GM23338 (cell line): Measurements from ENCODE around the gene KIF4A. TPM values are rescaled to one million over a fixed set of nuclear protein-coding genes. Genes with fewer than 3 reads are reported as not detected.
"Not testable (repeated sequence)": the region's sequence is repeated elsewhere in the genome, so short reads cannot be mapped to it uniquely, and the experiment has no call there.

Experiments
- ATAC-seq: fragments of 200-7000 bp; cut with Tn5 transposase; 3 replicates; pipeline ENCODE4 v1.9.1; 2020
- DNase-seq: peaks from one replicate; pipeline ENCODE4 v3.0.0-alpha.2; 2015; ENCODE audit warnings: low spot score
- H2AFZ ChIP-seq: fragments of 200-600 bp; sonication (generic); 2 replicates; pipeline ENCODE4 v1.8.0; 2016; ENCODE audit warnings: antibody characterized with exemption, mild to moderate bottlenecking, moderate library complexity
- H3F3A ChIP-seq: fragments of 200-600 bp; sonication (generic); replicated peaks from 2 replicates; pipeline ENCODE4 v1.8.0; 2017; ENCODE audit warnings: antibody characterized with exemption, mixed run types, low read depth
- H3K27ac ChIP-seq: fragments of 200-600 bp; sonication (generic); 2 replicates; pipeline ENCODE4 v1.6.1; 2016; ENCODE audit warnings: low read depth
- H3K27me3 ChIP-seq: fragments of 200-600 bp; sonication (generic); 2 replicates; pipeline ENCODE4 v1.8.0; 2016; ENCODE audit warnings: mild to moderate bottlenecking, mixed run types, moderate library complexity; ENCODE audit not compliant: insufficient read depth
- H3K36me3 ChIP-seq: fragments of 200-600 bp; sonication (generic); 2 replicates; pipeline ENCODE4 v1.8.0; 2016; ENCODE audit warnings: mild to moderate bottlenecking; ENCODE audit not compliant: insufficient read depth
- H3K4me1 ChIP-seq: fragments of 200-600 bp; sonication (generic); 2 replicates; pipeline ENCODE4 v1.8.0; 2016; ENCODE audit warnings: mild to moderate bottlenecking, moderate library complexity; ENCODE audit not compliant: insufficient read depth
- H3K4me2 ChIP-seq: fragments of 200-600 bp; sonication (generic); 2 replicates; pipeline ENCODE4 v1.7.1; 2017; ENCODE audit warnings: mixed run types
- H3K4me3 ChIP-seq: fragments of 200-600 bp; sonication (generic); 2 replicates; pipeline ENCODE4 v1.6.1; 2016; ENCODE audit warnings: mixed run types
- H3K79me2 ChIP-seq: fragments of 200-600 bp; sonication (generic); replicated peaks from 2 replicates; pipeline ENCODE4 v1.8.0; 2017; ENCODE audit warnings: mild to moderate bottlenecking; ENCODE audit not compliant: insufficient read depth
- H3K9me2 ChIP-seq: fragments of 200-600 bp; sonication (generic); 2 replicates; pipeline ENCODE4 v1.8.0; 2017; ENCODE audit not compliant: insufficient read depth
- H4K20me1 ChIP-seq: fragments of 200-600 bp; sonication (generic); replicated peaks from 2 replicates; pipeline ENCODE4 v1.8.0; 2017; ENCODE audit warnings: mild to moderate bottlenecking; ENCODE audit not compliant: insufficient read depth
- H3K27ac Mint-ChIP-seq: 2 replicates; pipeline ENCODE4 v1.8.0; 2020; ENCODE audit warnings: inconsistent platforms, mild to moderate bottlenecking, moderate library complexity, mixed read lengths
- H3K27me3 Mint-ChIP-seq: 3 replicates; pipeline ENCODE4 v1.8.0; 2022; ENCODE audit warnings: low read depth, mild to moderate bottlenecking, moderate library complexity, mixed read lengths, inconsistent platforms; ENCODE audit not compliant: insufficient read depth, poor library complexity
- H3K36me3 Mint-ChIP-seq: 3 replicates; pipeline ENCODE4 v1.8.0; 2021; ENCODE audit warnings: low read depth, mild to moderate bottlenecking, inconsistent platforms, moderate library complexity, mixed read lengths
- H3K4me1 Mint-ChIP-seq: 3 replicates; pipeline ENCODE4 v1.8.0; 2020; ENCODE audit warnings: mild to moderate bottlenecking, inconsistent platforms, mixed read lengths
- H3K4me3 Mint-ChIP-seq: 3 replicates; pipeline ENCODE4 v1.8.0; 2021; ENCODE audit warnings: moderate library complexity, mild to moderate bottlenecking, inconsistent platforms, mixed read lengths
- H3K9me3 Mint-ChIP-seq: 3 replicates; pipeline ENCODE4 v1.8.0; 2020; ENCODE audit warnings: moderate library complexity, mild to moderate bottlenecking, inconsistent platforms, mixed read lengths
- EZH2phosphoT487 ChIP-seq: fragments of 200-600 bp; sonication (generic); IDR thresholded peaks from one replicate; pipeline ENCODE4 v1.8.1; 2018; ENCODE audit warnings: antibody characterized with exemption; ENCODE audit not compliant: unreplicated experiment
- JUNB ChIP-seq: IDR thresholded peaks from one replicate; pipeline ENCODE4 v1.6.1; 2016; ENCODE audit warnings: antibody characterized with exemption; ENCODE audit not compliant: unreplicated experiment
- STAT1 ChIP-seq: IDR thresholded peaks from one replicate; pipeline ENCODE4 v1.6.1; 2016; ENCODE audit warnings: antibody characterized with exemption; ENCODE audit not compliant: unreplicated experiment
- ZNF331 ChIP-seq: fragments of 250-450 bp; sonication (Bioruptor Pico); IDR thresholded peaks from 2 replicates; pipeline ENCODE4 v1.5.0; 2020; ENCODE audit warnings: low read depth, mild to moderate bottlenecking, moderate library complexity
- polyA plus RNA-seq: library from polyadenylated mRNA; unstranded; fragments of >200 nt; fragmentation: Nextera tagmentation; extraction: Ambion mirVana; gene quantifications from 2 replicates; pipeline ENCODE4 v1.2.1, GENCODE V29; 2016
- total RNA-seq: library from RNA; depleted of rRNA; stranded (reverse); fragments of >200 nt; shearing (Covaris generic); gene quantifications from 2 replicates; pipeline ENCODE4 v1.2.3, GENCODE V29; 2014
- TF ChIP-seq, protein P1 (sequence below): fragments of 250-450 bp; sonication (Bioruptor Pico); IDR thresholded peaks from 2 replicates; pipeline ENCODE4 v1.5.0; 2020; ENCODE audit warnings: mild to moderate bottlenecking, moderate library complexity
- TF ChIP-seq, protein P2 (sequence below): IDR thresholded peaks from 2 replicates; pipeline ENCODE4 v1.6.1; 2016; ENCODE audit warnings: antibody characterized with exemption
- TF ChIP-seq, protein P3 (sequence below): IDR thresholded peaks from one replicate; pipeline ENCODE4 v1.6.1; 2018; ENCODE audit warnings: antibody characterized with exemption; ENCODE audit not compliant: unreplicated experiment

KIF4A gene
- total and polyA plus RNA-seq, 2 experiments from 2014 or later: 21.5 to 27.6 TPM

- TF ChIP-seq, protein P1, sequence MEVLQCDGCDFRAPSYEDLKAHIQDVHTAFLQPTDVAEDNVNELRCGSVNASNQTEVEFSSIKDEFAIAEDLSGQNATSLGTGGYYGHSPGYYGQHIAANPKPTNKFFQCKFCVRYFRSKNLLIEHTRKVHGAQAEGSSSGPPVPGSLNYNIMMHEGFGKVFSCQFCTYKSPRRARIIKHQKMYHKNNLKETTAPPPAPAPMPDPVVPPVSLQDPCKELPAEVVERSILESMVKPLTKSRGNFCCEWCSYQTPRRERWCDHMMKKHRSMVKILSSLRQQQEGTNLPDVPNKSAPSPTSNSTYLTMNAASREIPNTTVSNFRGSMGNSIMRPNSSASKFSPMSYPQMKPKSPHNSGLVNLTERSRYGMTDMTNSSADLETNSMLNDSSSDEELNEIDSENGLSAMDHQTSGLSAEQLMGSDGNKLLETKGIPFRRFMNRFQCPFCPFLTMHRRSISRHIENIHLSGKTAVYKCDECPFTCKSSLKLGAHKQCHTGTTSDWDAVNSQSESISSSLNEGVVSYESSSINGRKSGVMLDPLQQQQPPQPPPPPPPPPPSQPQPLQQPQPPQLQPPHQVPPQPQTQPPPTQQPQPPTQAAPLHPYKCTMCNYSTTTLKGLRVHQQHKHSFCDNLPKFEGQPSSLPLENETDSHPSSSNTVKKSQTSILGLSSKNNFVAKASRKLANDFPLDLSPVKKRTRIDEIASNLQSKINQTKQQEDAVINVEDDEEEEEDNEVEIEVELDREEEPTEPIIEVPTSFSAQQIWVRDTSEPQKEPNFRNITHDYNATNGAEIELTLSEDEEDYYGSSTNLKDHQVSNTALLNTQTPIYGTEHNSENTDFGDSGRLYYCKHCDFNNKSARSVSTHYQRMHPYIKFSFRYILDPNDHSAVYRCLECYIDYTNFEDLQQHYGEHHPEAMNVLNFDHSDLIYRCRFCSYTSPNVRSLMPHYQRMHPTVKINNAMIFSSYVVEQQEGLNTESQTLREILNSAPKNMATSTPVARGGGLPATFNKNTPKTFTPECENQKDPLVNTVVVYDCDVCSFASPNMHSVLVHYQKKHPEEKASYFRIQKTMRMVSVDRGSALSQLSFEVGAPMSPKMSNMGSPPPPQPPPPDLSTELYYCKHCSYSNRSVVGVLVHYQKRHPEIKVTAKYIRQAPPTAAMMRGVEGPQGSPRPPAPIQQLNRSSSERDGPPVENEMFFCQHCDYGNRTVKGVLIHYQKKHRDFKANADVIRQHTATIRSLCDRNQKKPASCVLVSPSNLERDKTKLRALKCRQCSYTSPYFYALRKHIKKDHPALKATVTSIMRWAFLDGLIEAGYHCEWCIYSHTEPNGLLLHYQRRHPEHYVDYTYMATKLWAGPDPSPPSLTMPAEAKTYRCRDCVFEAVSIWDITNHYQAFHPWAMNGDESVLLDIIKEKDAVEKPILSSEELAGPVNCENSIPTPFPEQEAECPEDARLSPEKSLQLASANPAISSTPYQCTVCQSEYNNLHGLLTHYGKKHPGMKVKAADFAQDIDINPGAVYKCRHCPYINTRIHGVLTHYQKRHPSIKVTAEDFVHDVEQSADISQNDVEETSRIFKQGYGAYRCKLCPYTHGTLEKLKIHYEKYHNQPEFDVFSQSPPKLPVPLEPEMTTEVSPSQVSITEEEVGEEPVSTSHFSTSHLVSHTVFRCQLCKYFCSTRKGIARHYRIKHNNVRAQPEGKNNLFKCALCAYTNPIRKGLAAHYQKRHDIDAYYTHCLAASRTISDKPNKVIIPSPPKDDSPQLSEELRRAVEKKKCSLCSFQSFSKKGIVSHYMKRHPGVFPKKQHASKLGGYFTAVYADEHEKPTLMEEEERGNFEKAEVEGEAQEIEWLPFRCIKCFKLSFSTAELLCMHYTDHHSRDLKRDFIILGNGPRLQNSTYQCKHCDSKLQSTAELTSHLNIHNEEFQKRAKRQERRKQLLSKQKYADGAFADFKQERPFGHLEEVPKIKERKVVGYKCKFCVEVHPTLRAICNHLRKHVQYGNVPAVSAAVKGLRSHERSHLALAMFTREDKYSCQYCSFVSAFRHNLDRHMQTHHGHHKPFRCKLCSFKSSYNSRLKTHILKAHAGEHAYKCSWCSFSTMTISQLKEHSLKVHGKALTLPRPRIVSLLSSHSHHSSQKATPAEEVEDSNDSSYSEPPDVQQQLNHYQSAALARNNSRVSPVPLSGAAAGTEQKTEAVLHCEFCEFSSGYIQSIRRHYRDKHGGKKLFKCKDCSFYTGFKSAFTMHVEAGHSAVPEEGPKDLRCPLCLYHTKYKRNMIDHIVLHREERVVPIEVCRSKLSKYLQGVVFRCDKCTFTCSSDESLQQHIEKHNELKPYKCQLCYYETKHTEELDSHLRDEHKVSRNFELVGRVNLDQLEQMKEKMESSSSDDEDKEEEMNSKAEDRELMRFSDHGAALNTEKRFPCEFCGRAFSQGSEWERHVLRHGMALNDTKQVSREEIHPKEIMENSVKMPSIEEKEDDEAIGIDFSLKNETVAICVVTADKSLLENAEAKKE (CRISPR knock-in tag): no peak
- TF ChIP-seq JUNB (no peak), STAT1 (no peak), EZH2phosphoT487 (no peak)
These were observed 70.5 kb downstream of the KIF4A start (continued) for GRCh38 chrX:70360366-70360765.

DNA sequence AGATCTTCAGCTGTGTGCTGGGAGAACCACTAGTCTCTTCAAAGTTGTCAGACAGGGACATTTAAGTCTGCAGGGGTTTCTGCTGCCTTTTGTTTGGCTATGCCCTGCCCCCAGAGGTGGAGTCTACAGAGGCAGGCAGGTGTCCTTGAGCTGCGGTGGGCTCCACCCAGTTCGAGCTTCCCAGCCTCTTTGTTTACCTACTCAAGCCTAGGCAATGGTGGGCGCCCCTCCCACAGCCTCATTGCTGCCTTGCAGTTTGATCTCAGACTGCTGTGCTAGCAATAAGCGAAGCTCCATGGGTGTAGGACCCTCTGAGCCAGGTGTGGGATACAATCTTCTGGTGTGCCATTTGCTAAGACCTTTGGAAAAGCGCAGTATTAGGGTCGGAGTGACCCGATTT is 78.8 kb downstream of the KIF4A start:
- not testable (repeated sequence) for H3K27me3 Mint-ChIP-seq, H3K4me1 Mint-ChIP-seq, H3K9me2 ChIP-seq, H3K4me3 ChIP-seq, ATAC-seq, H3K27me3 ChIP-seq, H3F3A ChIP-seq, H3K4me1 ChIP-seq, DNase-seq, H2AFZ ChIP-seq, H3K27ac ChIP-seq, H3K79me2 ChIP-seq, H3K36me3 ChIP-seq, H3K27ac Mint-ChIP-seq, H4K20me1 ChIP-seq, H3K4me2 ChIP-seq, H3K4me3 Mint-ChIP-seq
- Mint-ChIP-seq H3K36me3 (peaks cover 76% of the 10 kb centered on the region), H3K9me3 (peaks cover 14% of the 10 kb centered on the region; the same call in 2 of the 3 replicates)

DNA sequence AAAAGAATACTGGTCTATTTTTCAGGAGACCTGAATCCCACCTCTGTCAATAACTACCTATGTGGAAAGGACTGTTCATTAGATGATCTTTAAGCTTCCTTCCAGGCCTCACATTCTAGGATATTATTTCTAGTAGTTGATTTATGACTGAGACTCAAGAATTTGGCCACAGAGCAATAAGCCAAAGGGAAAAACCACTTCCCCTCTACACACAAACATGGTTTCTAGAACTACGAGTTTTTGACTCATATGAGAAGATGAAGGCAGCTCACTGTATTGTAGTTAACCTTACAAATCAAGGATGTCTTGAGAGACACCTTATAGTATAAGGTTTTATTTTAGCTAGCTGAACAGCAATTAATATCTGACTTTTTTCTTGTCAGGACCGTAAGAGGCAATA is 96.3 kb downstream of the KIF4A start:
- Histone ChIP-seq H3K79me2 (no peaks in the 10 kb centered on the region), H3K9me2 (no peaks in the 10 kb centered on the region), H4K20me1 (no peaks in the 10 kb centered on the region), H3K4me1 (no peaks in the 10 kb centered on the region), H3K36me3 (no peaks in the 10 kb centered on the region), H3K27me3 (no peaks in the 10 kb centered on the region), H3F3A (no peaks in the 10 kb centered on the region), H2AFZ (no peak overlapping the region), H3K4me3 (no peak overlapping the region), H3K4me2 (no peak overlapping the region), H3K27ac (no peak overlapping the region)
- no peak for DNase-seq
- no peak overlapping the region for H3K27ac Mint-ChIP-seq
- ATAC-seq: no peak
- no peaks in the 10 kb centered on the region for H3K9me3 Mint-ChIP-seq
- H3K4me3 Mint-ChIP-seq: no peak overlapping the region
- peaks cover 2% of the 10 kb centered on the region for H3K27me3 Mint-ChIP-seq
- peaks cover 75% of the 10 kb centered on the region for H3K36me3 Mint-ChIP-seq
- no peaks in the 10 kb centered on the region for H3K4me1 Mint-ChIP-seq
- TF ChIP-seq, protein P2, sequence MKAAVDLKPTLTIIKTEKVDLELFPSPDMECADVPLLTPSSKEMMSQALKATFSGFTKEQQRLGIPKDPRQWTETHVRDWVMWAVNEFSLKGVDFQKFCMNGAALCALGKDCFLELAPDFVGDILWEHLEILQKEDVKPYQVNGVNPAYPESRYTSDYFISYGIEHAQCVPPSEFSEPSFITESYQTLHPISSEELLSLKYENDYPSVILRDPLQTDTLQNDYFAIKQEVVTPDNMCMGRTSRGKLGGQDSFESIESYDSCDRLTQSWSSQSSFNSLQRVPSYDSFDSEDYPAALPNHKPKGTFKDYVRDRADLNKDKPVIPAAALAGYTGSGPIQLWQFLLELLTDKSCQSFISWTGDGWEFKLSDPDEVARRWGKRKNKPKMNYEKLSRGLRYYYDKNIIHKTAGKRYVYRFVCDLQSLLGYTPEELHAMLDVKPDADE: no peak
- TF ChIP-seq, protein P3, sequence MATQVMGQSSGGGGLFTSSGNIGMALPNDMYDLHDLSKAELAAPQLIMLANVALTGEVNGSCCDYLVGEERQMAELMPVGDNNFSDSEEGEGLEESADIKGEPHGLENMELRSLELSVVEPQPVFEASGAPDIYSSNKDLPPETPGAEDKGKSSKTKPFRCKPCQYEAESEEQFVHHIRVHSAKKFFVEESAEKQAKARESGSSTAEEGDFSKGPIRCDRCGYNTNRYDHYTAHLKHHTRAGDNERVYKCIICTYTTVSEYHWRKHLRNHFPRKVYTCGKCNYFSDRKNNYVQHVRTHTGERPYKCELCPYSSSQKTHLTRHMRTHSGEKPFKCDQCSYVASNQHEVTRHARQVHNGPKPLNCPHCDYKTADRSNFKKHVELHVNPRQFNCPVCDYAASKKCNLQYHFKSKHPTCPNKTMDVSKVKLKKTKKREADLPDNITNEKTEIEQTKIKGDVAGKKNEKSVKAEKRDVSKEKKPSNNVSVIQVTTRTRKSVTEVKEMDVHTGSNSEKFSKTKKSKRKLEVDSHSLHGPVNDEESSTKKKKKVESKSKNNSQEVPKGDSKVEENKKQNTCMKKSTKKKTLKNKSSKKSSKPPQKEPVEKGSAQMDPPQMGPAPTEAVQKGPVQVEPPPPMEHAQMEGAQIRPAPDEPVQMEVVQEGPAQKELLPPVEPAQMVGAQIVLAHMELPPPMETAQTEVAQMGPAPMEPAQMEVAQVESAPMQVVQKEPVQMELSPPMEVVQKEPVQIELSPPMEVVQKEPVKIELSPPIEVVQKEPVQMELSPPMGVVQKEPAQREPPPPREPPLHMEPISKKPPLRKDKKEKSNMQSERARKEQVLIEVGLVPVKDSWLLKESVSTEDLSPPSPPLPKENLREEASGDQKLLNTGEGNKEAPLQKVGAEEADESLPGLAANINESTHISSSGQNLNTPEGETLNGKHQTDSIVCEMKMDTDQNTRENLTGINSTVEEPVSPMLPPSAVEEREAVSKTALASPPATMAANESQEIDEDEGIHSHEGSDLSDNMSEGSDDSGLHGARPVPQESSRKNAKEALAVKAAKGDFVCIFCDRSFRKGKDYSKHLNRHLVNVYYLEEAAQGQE: no peak
- no peak for TF ChIP-seq ZNF331 (CRISPR knock-in tag)
- TF ChIP-seq EZH2phosphoT487: no peak
- TF ChIP-seq STAT1: no peak
